Measurements from ENCODE around the gene DNAJC21.

DNA sequence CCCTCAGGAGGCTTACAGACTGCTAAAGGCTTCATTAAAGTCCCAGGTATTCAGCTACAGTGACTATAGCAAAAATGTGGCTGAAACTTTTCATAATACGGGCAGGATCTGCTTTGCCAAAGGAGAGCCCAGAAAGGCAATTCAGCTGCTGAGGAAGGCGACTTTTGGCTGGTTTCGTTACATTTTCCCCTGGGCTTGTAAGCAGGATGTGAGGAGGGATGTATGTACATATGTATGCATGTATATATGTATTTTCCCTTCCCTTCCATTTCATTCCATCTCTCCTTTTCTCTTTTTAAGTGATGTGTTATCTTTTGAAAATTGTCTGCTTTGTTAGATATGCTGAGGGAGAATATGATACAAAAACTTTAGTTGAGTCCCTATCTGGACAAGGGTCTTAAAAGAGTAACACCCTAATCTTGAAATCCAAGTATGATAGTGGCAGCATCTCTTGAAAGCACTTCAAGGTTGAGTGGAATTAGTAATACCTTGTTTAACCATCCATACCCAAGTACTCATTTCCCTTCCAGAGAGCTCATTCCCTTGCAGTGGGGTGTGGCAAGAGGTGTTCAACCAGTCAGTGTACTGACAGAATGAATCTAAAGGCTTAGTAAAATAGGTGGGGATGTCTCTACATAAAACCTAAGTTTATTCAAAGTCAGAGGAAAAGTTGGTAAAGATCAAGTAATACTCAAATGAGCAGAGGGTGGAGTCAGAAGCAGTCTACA is 42.8 kb upstream of the DNAJC21 start:
- TF ChIP-seq, protein P1, sequence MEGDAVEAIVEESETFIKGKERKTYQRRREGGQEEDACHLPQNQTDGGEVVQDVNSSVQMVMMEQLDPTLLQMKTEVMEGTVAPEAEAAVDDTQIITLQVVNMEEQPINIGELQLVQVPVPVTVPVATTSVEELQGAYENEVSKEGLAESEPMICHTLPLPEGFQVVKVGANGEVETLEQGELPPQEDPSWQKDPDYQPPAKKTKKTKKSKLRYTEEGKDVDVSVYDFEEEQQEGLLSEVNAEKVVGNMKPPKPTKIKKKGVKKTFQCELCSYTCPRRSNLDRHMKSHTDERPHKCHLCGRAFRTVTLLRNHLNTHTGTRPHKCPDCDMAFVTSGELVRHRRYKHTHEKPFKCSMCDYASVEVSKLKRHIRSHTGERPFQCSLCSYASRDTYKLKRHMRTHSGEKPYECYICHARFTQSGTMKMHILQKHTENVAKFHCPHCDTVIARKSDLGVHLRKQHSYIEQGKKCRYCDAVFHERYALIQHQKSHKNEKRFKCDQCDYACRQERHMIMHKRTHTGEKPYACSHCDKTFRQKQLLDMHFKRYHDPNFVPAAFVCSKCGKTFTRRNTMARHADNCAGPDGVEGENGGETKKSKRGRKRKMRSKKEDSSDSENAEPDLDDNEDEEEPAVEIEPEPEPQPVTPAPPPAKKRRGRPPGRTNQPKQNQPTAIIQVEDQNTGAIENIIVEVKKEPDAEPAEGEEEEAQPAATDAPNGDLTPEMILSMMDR (IDR thresholded peaks at IDR 0.05; ENCODE audit: insufficient read depth, low read length): no peak
- no peak for TF ChIP-seq GABPA (IDR thresholded peaks at IDR 0.05; ENCODE audit: low read depth)
- TF ChIP-seq, protein P2, sequence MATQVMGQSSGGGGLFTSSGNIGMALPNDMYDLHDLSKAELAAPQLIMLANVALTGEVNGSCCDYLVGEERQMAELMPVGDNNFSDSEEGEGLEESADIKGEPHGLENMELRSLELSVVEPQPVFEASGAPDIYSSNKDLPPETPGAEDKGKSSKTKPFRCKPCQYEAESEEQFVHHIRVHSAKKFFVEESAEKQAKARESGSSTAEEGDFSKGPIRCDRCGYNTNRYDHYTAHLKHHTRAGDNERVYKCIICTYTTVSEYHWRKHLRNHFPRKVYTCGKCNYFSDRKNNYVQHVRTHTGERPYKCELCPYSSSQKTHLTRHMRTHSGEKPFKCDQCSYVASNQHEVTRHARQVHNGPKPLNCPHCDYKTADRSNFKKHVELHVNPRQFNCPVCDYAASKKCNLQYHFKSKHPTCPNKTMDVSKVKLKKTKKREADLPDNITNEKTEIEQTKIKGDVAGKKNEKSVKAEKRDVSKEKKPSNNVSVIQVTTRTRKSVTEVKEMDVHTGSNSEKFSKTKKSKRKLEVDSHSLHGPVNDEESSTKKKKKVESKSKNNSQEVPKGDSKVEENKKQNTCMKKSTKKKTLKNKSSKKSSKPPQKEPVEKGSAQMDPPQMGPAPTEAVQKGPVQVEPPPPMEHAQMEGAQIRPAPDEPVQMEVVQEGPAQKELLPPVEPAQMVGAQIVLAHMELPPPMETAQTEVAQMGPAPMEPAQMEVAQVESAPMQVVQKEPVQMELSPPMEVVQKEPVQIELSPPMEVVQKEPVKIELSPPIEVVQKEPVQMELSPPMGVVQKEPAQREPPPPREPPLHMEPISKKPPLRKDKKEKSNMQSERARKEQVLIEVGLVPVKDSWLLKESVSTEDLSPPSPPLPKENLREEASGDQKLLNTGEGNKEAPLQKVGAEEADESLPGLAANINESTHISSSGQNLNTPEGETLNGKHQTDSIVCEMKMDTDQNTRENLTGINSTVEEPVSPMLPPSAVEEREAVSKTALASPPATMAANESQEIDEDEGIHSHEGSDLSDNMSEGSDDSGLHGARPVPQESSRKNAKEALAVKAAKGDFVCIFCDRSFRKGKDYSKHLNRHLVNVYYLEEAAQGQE (IDR thresholded peaks at IDR 0.05; ENCODE audit: insufficient replicate concordance, low read depth): no peak
- TF ChIP-seq POLR2AphosphoS5 (IDR thresholded peaks at IDR 0.05; ENCODE audit: low read depth): no peak
- no peak for TF ChIP-seq SPI1 (IDR thresholded peaks at IDR 0.05; ENCODE audit: borderline replicate concordance, low read depth)

Measured in HL-60 (cell line).